Adrenal gland (tissue), 12 donors: ENCODE results near the gene INPP4B. TPM values are rescaled to one million over a fixed set of nuclear protein-coding genes. Genes with fewer than 3 reads are reported as not detected.

ENCODE experiments used
- DNase-seq, 7 donors: peaks; one replicate each; pipeline ENCODE4 v3.0.0-alpha.2; 2019 to 2020
- H3K27ac ChIP-seq, 5 donors: fragments of 200-600 bp; sonication (generic) in 4 of 5; 1 replicate in 3 of 5; 2 replicates in 2 of 5; pipeline versions ENCODE4 v1.5.1 to v1.8.0; 2016 to 2020; ENCODE audit warnings: mild to moderate bottlenecking in 1 of 5
- H3K27me3 ChIP-seq: fragments of 200-600 bp; 2 replicates; pipeline ENCODE4 v1.8.0; 2021
- H3K36me3 ChIP-seq, 2 donors: fragments of 200-600 bp; replicated peaks in 1 of 2; 1 replicate in 1 of 2; 2 replicates in 1 of 2; pipeline versions ENCODE4 v1.5.1 to v1.8.0; 2018 to 2022
- H3K4me1 ChIP-seq, 2 donors: fragments of 200-600 bp; replicated peaks in 1 of 2; 1 replicate in 1 of 2; 2 replicates in 1 of 2; pipeline versions ENCODE4 v1.5.1 to v1.8.0; 2018 to 2021
- H3K4me3 ChIP-seq, 4 donors: fragments of 200-600 bp; sonication (generic) in 3 of 4; one replicate each; pipeline ENCODE4 v1.5.1; 2016 to 2018
- H3K9me3 ChIP-seq, 3 donors: fragments of 200-600 bp; sonication (generic) in 1 of 3; replicated peaks in 1 of 3; 1 replicate in 2 of 3; 2 replicates in 1 of 3; pipeline versions ENCODE4 v1.5.1 to v1.8.0; 2016 to 2021
- CTCF ChIP-seq, 6 experiments: fragments of 450-650 bp in 4 of 6; fragments of 200-600 bp in 2 of 6; sonication (generic) in 1 of 6; IDR thresholded peaks; 1 replicate in 5 of 6; 2 replicates in 1 of 6; pipeline versions ENCODE4 v1.5.1 to v1.8.0; 2016 to 2021; ENCODE audit warnings: antibody characterized with exemption in 6 of 6, mild to moderate bottlenecking in 2 of 6, moderate library complexity in 1 of 6
- POLR2A ChIP-seq, 2 donors: fragments of 450-650 bp; IDR thresholded peaks; one replicate each; pipeline ENCODE4 v1.6.1; 2017; ENCODE audit warnings: antibody characterized with exemption in 2 of 2, mild to moderate bottlenecking in 2 of 2, moderate library complexity in 1 of 2
- WGBS, 4 donors: extraction: QIAGEN DNeasy Blood & Tissue Kit in 2 of 4; methylation state at CpG; one replicate each; pipeline versions ENCODE4 v1.1.5 to v1.1.7; 2013 to 2017; 5-methylcytosine and 5-hydroxymethylcytosine counted together
- intact Hi-C, 2 donors: fragments of 100-400 bp; cut with DNase I; formaldehyde crosslinking; loops; one replicate each; pipeline versions ENCODE4 v1.14.1 to v1.15.0; 2022 to 2023
- polyA plus RNA-seq, 3 donors: library from polyadenylated mRNA; stranded (reverse); fragments of 200-250 nt in 2 of 3; fragments of 350-450 nt in 1 of 3; fragmentation: Illumina TruSeq in 1 of 3; extraction: RNeasy Lipid Tissue Mini Kit (QIAGEN cat#74804) in 1 of 3; gene quantifications; one replicate each; pipeline ENCODE4 v1.2.3, GENCODE V29; 2013 to 2014
- total RNA-seq, 9 donors: library from RNA; depleted of rRNA in 4 of 9; stranded (reverse); fragments of >200 nt in 4 of 9; fragments of 120-200 nt in 1 of 9; fragmentation: NEBNext Ultra II Directional in 1 of 9; extraction: Animal tissue kit (Norgen Biotek cat#: 25700) in 1 of 9; gene quantifications; one replicate each; pipeline versions ENCODE4 v1.1.0 to v1.2.4, GENCODE V29; 2013 to 2023
- donor health status: healthy with polysubstance abuse.
- donor health status: Bipolar disorder and iron deficiency.
- donor health status: DM: yes; HTN: yes; CAD: no.
- donor health status: DM: no; HTN: no; CAD: no.
- donor health status: DM: no; HTN: no; CAD: no.
- donor health status: DM: yes; HTN: yes; CAD: no.

Gene INPP4B
- total and polyA plus RNA-seq, 12 donors: 2.2 to 21.6 (median 11.8) TPM

DNA sequence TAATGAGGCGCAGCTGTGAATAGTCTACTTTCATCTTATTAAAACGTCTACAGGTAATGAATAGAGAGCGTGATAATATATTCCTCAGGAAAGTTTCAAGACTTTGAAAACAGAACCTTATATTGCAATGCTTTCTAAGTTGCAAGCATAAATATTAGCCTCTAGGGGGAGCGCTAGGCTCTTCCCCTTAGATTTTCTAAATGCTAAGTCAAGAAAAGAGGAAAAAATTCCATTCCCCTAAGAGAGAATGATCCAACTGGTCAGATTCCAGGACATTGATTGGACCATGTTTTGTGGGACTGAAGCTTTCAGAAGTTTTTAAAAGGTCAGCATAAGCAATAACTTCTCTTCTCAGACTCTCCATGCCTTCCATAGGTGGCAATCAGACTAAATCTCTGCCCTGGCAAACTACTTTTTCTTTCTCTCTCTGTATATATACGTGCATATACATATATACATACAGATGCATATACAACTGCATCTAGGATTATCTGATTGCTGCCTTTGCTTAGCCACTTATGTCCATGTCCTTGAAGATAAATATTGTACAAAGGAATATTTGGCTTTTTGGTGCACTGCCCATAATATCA lies 492.9 kb downstream of the INPP4B start:
- Histone ChIP-seq H3K27ac (peak overlapping the region in 1 of 5 donors; percentile 5), H3K4me1 (peaks cover 18 to 44% of the 10 kb centered on the region in 2 donors)
- TF ChIP-seq CTCF (IDR thresholded peaks at IDR 0.05): peak; percentile 71 to 94 (median 86)
- no peak for TF ChIP-seq POLR2A (IDR thresholded peaks at IDR 0.05)

DNA sequence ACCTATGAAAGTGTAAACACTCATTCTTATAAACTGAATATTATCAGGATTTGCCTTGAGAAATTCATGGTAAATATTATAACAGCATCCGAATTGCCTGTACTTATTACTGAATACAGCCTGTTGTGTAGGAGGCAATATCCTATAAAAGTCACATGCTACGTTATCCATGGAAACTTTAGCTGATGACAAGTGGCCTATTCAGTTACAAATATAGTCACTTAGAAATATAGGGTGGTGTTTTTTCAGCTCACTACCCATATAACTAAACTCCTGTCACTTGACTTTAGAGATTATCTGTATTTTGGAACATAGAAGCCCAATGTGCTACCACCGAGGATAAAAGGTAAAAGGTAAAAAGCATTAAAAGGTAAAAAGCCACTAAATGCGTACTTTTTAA lies 493.4 kb downstream of the INPP4B start:
- no peak for TF ChIP-seq CTCF (IDR thresholded peaks at IDR 0.05)
- Histone ChIP-seq H3K27ac (no peak overlapping the region), H3K4me1 (peaks cover 18 to 44% of the 10 kb centered on the region in 2 donors), H3K9me3 (no peaks in the 10 kb centered on the region), H3K27me3 (no peaks in the 10 kb centered on the region), H3K36me3 (no peaks in the 10 kb centered on the region), H3K4me3 (no peak overlapping the region)
- 67 to 76% (median 72%) methylated on average over 4 of the region's 4 CpGs for WGBS, 4 donors
- intact Hi-C loops: loop anchor here (10.0 kb wide), 3 partner anchors 228 to 492 kb away; partner anchors contain the start of gene INPP4B (in 1 of the 2)
- DNase-seq: no peak

More for the DNA sequence above, 492.9 kb downstream of the INPP4B start:
- Histone ChIP-seq H3K27me3 (no peaks in the 10 kb centered on the region), H3K36me3 (no peaks in the 10 kb centered on the region), H3K9me3 (no peaks in the 10 kb centered on the region), H3K4me3 (no peak overlapping the region)
- peak in 5 of 7 donors; percentile 20 to 47 (median 33) for DNase-seq
- intact Hi-C loops: loop anchor here (10.0 kb wide), 3 partner anchors 228 to 492 kb away; partner anchors contain the start of gene INPP4B (in 1 of the 2)
- WGBS, 4 donors: 22 to 32% (median 25%) methylated on average over 5 of the region's 5 CpGs

GRCh38 chr4:142351958-142352357 lies 494.1 kb downstream of the INPP4B start:
- Histone ChIP-seq H3K4me1 (peaks cover 18 to 52% of the 10 kb centered on the region in 2 donors), H3K4me3 (no peak overlapping the region), H3K36me3 (no peaks in the 10 kb centered on the region), H3K27me3 (no peaks in the 10 kb centered on the region), H3K27ac (no peak overlapping the region), H3K9me3 (no peaks in the 10 kb centered on the region)
- DNase-seq: no peak
- intact Hi-C loops: loop anchor here (10.0 kb wide), 3 partner anchors 227 to 493 kb away; partner anchors contain the start of gene INPP4B (in 1 of the 2)
- 62 to 69% (median 66%) methylated on average over 4 of the region's 4 CpGs for WGBS, 4 donors
- TF ChIP-seq POLR2A (IDR thresholded peaks at IDR 0.05) (no peak), CTCF (IDR thresholded peaks at IDR 0.05) (no peak)

GRCh38 chr4:142350871-142351270 lies 495.2 kb downstream of the INPP4B start:
- TF ChIP-seq CTCF (IDR thresholded peaks at IDR 0.05) (no peak), POLR2A (IDR thresholded peaks at IDR 0.05) (no peak)
- H3K4me3 ChIP-seq: no peak overlapping the region
- no peaks in the 10 kb centered on the region for H3K9me3 ChIP-seq
- no peak overlapping the region for H3K27ac ChIP-seq
- intact Hi-C loops: loop anchor here (10.0 kb wide), 3 partner anchors 226 to 494 kb away; partner anchors contain the start of gene INPP4B (in 1 of the 2)
- no peak for DNase-seq
- peaks cover 17 to 48% of the 10 kb centered on the region in 2 donors for H3K4me1 ChIP-seq
- no peaks in the 10 kb centered on the region for H3K36me3 ChIP-seq
- no peaks in the 10 kb centered on the region for H3K27me3 ChIP-seq
